ENCODE data around the gene RBFA. TPM values are rescaled to one million over a fixed set of nuclear protein-coding genes. Genes with fewer than 3 reads are reported as not detected.
"Not testable (repeated sequence)": the region's sequence is repeated elsewhere in the genome, so short reads cannot be mapped to it uniquely, and the experiment has no call there.

Gene RBFA
- polyA plus RNA-seq (ENCODE audit: insufficient read length), result 45.0 TPM
- long read RNA-seq, donor 1, transcript RBFA-202 (7 exons, 1,407 nt), result major isoform, 9 of 24 reads
- long read RNA-seq, donor 1, transcript RBFA-204 (1 exons, 1,587 nt), result minor isoform, 8 of 24 reads
- long read RNA-seq, donor 1, partial matches to known transcripts, result 6 of 24 reads
- long read RNA-seq, donor 1, other reads (novel, unspliced or antisense), result 0 of 24 reads
- long read RNA-seq, donor 2, transcript RBFA-202 (7 exons, 1,407 nt), result major isoform, 7 of 12 reads
- long read RNA-seq, donor 2, partial matches to known transcripts, result 0 of 12 reads
- long read RNA-seq, donor 2, other reads (novel, unspliced or antisense), result 0 of 12 reads
- long read RNA-seq, donor 3, transcript RBFA-202 (7 exons, 1,407 nt), result major isoform, 5 of 9 reads
- long read RNA-seq, donor 3, partial matches to known transcripts, result 0 of 9 reads
- long read RNA-seq, donor 3, other reads (novel, unspliced or antisense), result 0 of 9 reads
- long read RNA-seq, donor 4, result 0 reads
- long read RNA-seq, donor 5, transcript RBFA-202 (7 exons, 1,407 nt), result major isoform, 10 of 18 reads
- long read RNA-seq, donor 5, partial matches to known transcripts, result 0 of 18 reads
- long read RNA-seq, donor 5, other reads (novel, unspliced or antisense), result 0 of 18 reads
- long read RNA-seq, donor 6, transcript RBFA-202 (7 exons, 1,407 nt), result major isoform, 14 of 16 reads
- long read RNA-seq, donor 6, partial matches to known transcripts, result 0 of 16 reads
- long read RNA-seq, donor 6, other reads (novel, unspliced or antisense), result 0 of 16 reads
- long read RNA-seq, donor 7, transcript RBFA-204 (1 exons, 1,587 nt), result major isoform, 9 of 16 reads
- long read RNA-seq, donor 7, partial matches to known transcripts, result 0 of 16 reads
- long read RNA-seq, donor 7, other reads (novel, unspliced or antisense), result 0 of 16 reads
- long read RNA-seq, donor 8, partial matches to known transcripts, result 0 of 4 reads
- long read RNA-seq, donor 8, other reads (novel, unspliced or antisense), result 0 of 4 reads

- peak; percentile 97 for DNase-seq
These were observed at the start of gene RBFA for GRCh38 chr18:80034068-80034851. Gene RBFA, plus strand, starts transcription at chr18:80034434. Its CDS starts 62 bp downstream, at chr18:80034496.

GRCh38 chr18:79985172-79985571 is 49.1 kb upstream of the RBFA start:
- no peak for DNase-seq

- DNase-seq, result no peak
These were observed 47.5 kb upstream of the RBFA start for GRCh38 chr18:79986726-79987125.

GRCh38 chr18:79987566-79987965 is 46.7 kb upstream of the RBFA start:
- no peak for DNase-seq

- DNase-seq, result peak; percentile 50
These were observed 46.2 kb upstream of the RBFA start for GRCh38 chr18:79988071-79988450.

- peak; percentile 71 for DNase-seq
These were observed 45.6 kb upstream of the RBFA start, which contains the start of gene TXNL4A for GRCh38 chr18:79988451-79989194. Gene TXNL4A, minus strand, starts transcription at chr18:79988563. Its CDS starts 171 bp downstream, at chr18:79988392.

GRCh38 chr18:79989195-79989497 is 45.1 kb upstream of the RBFA start:
- DNase-seq, result no peak

GRCh38 chr18:79991494-79991893 is 42.7 kb upstream of the RBFA start:
- DNase-seq, result no peak

- not testable (repeated sequence) for DNase-seq
These were observed 34.5 kb upstream of the RBFA start for GRCh38 chr18:79999701-80000100.

GRCh38 chr18:80000877-80001276 is 33.4 kb upstream of the RBFA start:
- DNase-seq, result no peak

- DNase-seq, result no peak
These were observed 31.8 kb upstream of the RBFA start for GRCh38 chr18:80002468-80002867.

GRCh38 chr18:80004600-80005342 is 29.5 kb upstream of the RBFA start:
- no peak for DNase-seq

- no peak for DNase-seq
These were observed 27.5 kb upstream of the RBFA start for GRCh38 chr18:80006724-80007123.

GRCh38 chr18:80009661-80010550 is 24.3 kb upstream of the RBFA start:
- DNase-seq, result no peak

GRCh38 chr18:80010551-80010906 is 23.7 kb upstream of the RBFA start:
- no peak for DNase-seq

GRCh38 chr18:80011496-80012137 is 22.6 kb upstream of the RBFA start:
- DNase-seq, result not testable (repeated sequence)

GRCh38 chr18:80012714-80013113 is 21.5 kb upstream of the RBFA start:
- DNase-seq, result no peak

- DNase-seq, result no peak
These were observed 11.6 kb upstream of the RBFA start for GRCh38 chr18:80022613-80023012.

GRCh38 chr18:80023173-80023572 is 11.1 kb upstream of the RBFA start:
- DNase-seq, result no peak

Measured in left kidney (tissue), 8 donors.